CD4-positive, alpha-beta memory T cell (primary cell): ENCODE results near the gene DNAJB6. TPM values are rescaled to one million over a fixed set of nuclear protein-coding genes. Genes with fewer than 3 reads are reported as not detected.

Source experiments
- CTCF ChIA-PET: fragments of 350-600 bp; sonication (Branson Sonifier 250); formaldehyde crosslinking; loops from one replicate; lab custom pipeline; 2021; ENCODE audit warnings: inconsistent platforms; ENCODE audit not compliant: partially characterized antibody; lab: Charles Lee
- POLR2A ChIA-PET: fragments of 350-600 bp; sonication (Branson Sonifier 250); formaldehyde crosslinking; loops from one replicate; lab custom pipeline; 2021; ENCODE audit not compliant: partially characterized antibody; lab: Charles Lee
- DNase-seq, 5 donors: peaks; one replicate each; pipeline versions ENCODE4 v3.0.0 to v3.0.0-alpha.2; 2020 to 2022; ENCODE audit warnings: mixed read lengths in 1 of 5
- H3K27ac ChIP-seq: one replicate; pipeline ENCODE4 v1.7.0; 2013; ENCODE audit warnings: low read depth, low read length
- H3K27me3 ChIP-seq: 2 replicates; pipeline ENCODE4 v1.7.0; 2013; ENCODE audit warnings: mild to moderate bottlenecking, low read length, moderate library complexity; ENCODE audit not compliant: insufficient read depth
- H3K36me3 ChIP-seq: 2 replicates; pipeline ENCODE4 v1.7.0; 2013; ENCODE audit warnings: mild to moderate bottlenecking, low read length, moderate library complexity; ENCODE audit not compliant: insufficient read depth
- H3K4me1 ChIP-seq: 2 replicates; pipeline ENCODE4 v1.7.0; 2013; ENCODE audit warnings: mild to moderate bottlenecking, low read length, moderate library complexity; ENCODE audit not compliant: insufficient read depth
- H3K4me3 ChIP-seq, 2 donors: one replicate each; pipeline ENCODE4 v1.7.0; 2013; ENCODE audit warnings: low read length in 2 of 2, mild to moderate bottlenecking in 1 of 2
- H3K9me3 ChIP-seq, 2 donors: one replicate each; pipeline ENCODE4 v1.7.0; 2013; ENCODE audit warnings: low read length in 2 of 2, control low read depth in 1 of 2; ENCODE audit not compliant: control insufficient read depth in 1 of 2
- H3K27ac Mint-ChIP-seq, 7 donors: one replicate each; pipeline ENCODE4 v1.8.0; 2020 to 2021; ENCODE audit warnings: mixed read lengths in 7 of 7, mild to moderate bottlenecking in 6 of 7, inconsistent platforms in 3 of 7, moderate library complexity in 3 of 7
- H3K27me3 Mint-ChIP-seq, 2 donors: one replicate each; pipeline ENCODE4 v1.8.0; 2020 to 2021; ENCODE audit warnings: mixed read lengths in 2 of 2
- H3K36me3 Mint-ChIP-seq, 2 donors: one replicate each; pipeline ENCODE4 v1.8.0; 2020 to 2021; ENCODE audit warnings: mixed read lengths in 2 of 2, inconsistent platforms in 1 of 2, mild to moderate bottlenecking in 1 of 2
- H3K4me1 Mint-ChIP-seq, 4 donors: one replicate each; pipeline ENCODE4 v1.8.0; 2020 to 2021; ENCODE audit warnings: mixed read lengths in 4 of 4, mild to moderate bottlenecking in 1 of 4
- H3K4me3 Mint-ChIP-seq, 8 donors: one replicate each; pipeline ENCODE4 v1.8.0; 2020 to 2021; ENCODE audit warnings: mixed read lengths in 8 of 8, mild to moderate bottlenecking in 7 of 8, moderate library complexity in 6 of 8, inconsistent platforms in 3 of 8
- H3K9me3 Mint-ChIP-seq, 8 donors: one replicate each; pipeline ENCODE4 v1.8.0; 2020 to 2021; ENCODE audit warnings: mixed read lengths in 8 of 8, mild to moderate bottlenecking in 5 of 8, inconsistent platforms in 3 of 8, moderate library complexity in 1 of 8
- intact Hi-C: fragments of 100-400 bp; cut with micrococcal nuclease; formaldehyde crosslinking; loops from one replicate; pipeline ENCODE4 v1.15.1; 2023
- polyA plus RNA-seq, 2 donors: library from polyadenylated mRNA; unstranded; fragments of 300-500 nt; fragmentation: Illumina TruSeq; gene quantifications; one replicate each; pipeline ENCODE4 v1.2.3, GENCODE V29; 2021
- total RNA-seq, 2 experiments: library from RNA; stranded (reverse); gene quantifications; one replicate each; pipeline ENCODE4 v1.2.3, GENCODE V29; 2021

Gene DNAJB6
- total and polyA plus RNA-seq, 4 experiments from 2014 or later: 85.6 to 169 (median 103) TPM

GRCh38 chr7:157413881-157414701, 77.3 kb downstream of the DNAJB6 start:
- CTCF ChIA-PET: interaction anchor here (1.6 kb wide), 1 partner anchor 27 kb away, joined by 3 read pairs; no protein-coding TSS in a partner anchor
- POLR2A ChIA-PET: no interaction called here
- peaks cover 25 to 38% of the 10 kb centered on the region in 2 donors for H3K36me3 Mint-ChIP-seq
- Histone ChIP-seq H3K9me3 (no peaks in the 10 kb centered on the region), H3K4me3 (no peak overlapping the region), H3K4me1 (peaks cover 20% of the 10 kb centered on the region), H3K27ac (no peak overlapping the region), H3K36me3 (peaks cover 9% of the 10 kb centered on the region), H3K27me3 (no peaks in the 10 kb centered on the region)
- H3K4me1 Mint-ChIP-seq: peaks cover 8 to 26% (median 10%) of the 10 kb centered on the region in 4 donors
- H3K27me3 Mint-ChIP-seq: no peaks in the 10 kb centered on the region
- intact Hi-C loops: no loop called here
- peak overlapping the region in 3 of 7 donors; percentile 57 to 70 (median 66) for H3K27ac Mint-ChIP-seq
- peak overlapping the region in 1 of 8 donors; percentile 42 for H3K4me3 Mint-ChIP-seq
- H3K9me3 Mint-ChIP-seq: peaks cover 0 to 2% (median 0%) of the 10 kb centered on the region in 8 donors
- DNase-seq: peak in 1 of 5 donors; percentile 19

DNA sequence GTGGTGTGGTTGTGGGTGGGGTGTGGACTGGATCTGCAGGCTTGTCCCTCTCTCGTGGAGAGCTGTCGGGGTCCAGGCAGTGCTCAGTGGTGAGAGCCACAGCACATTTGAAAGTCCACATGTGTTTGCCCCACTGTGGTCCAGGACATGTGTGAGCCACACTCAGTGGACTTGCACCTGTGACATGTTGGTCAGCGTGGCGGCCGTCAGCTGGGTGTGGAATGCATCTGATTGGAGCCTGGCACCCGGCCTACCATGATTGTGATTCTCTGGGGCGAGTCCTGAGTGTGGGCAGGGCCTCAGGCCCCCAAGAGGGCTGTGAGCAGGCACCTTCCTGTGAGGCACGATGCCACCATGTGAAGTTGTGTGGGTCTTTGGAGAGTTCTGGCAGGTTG, 77.9 kb downstream of the DNAJB6 start:
- no peak overlapping the region for H3K27ac ChIP-seq
- no peak overlapping the region for H3K4me3 ChIP-seq
- H3K4me1 ChIP-seq: peaks cover 20% of the 10 kb centered on the region
- H3K4me3 Mint-ChIP-seq: no peak overlapping the region
- no peaks in the 10 kb centered on the region for H3K9me3 ChIP-seq
- peak overlapping the region in 1 of 7 donors; percentile 66 for H3K27ac Mint-ChIP-seq
- peaks cover 0 to 2% (median 0%) of the 10 kb centered on the region in 8 donors for H3K9me3 Mint-ChIP-seq
- CTCF ChIA-PET: no interaction called here
- H3K36me3 ChIP-seq: peaks cover 9% of the 10 kb centered on the region
- peaks cover 8 to 26% (median 10%) of the 10 kb centered on the region in 4 donors for H3K4me1 Mint-ChIP-seq
- POLR2A ChIA-PET: no interaction called here
- peaks cover 25 to 38% of the 10 kb centered on the region in 2 donors for H3K36me3 Mint-ChIP-seq
- H3K27me3 Mint-ChIP-seq: no peaks in the 10 kb centered on the region
- intact Hi-C loops: no loop called here
- no peak for DNase-seq
- H3K27me3 ChIP-seq: no peaks in the 10 kb centered on the region

- peaks cover 8 to 26% (median 10%) of the 10 kb centered on the region in 4 donors for H3K4me1 Mint-ChIP-seq
- no peak overlapping the region for H3K4me3 Mint-ChIP-seq
- Histone ChIP-seq H3K27me3 (no peaks in the 10 kb centered on the region), H3K9me3 (no peaks in the 10 kb centered on the region), H3K27ac (no peak overlapping the region), H3K4me3 (no peak overlapping the region), H3K36me3 (peaks cover 9% of the 10 kb centered on the region), H3K4me1 (peaks cover 20% of the 10 kb centered on the region)
- ChIA-PET POLR2A (no interaction called here), CTCF (no interaction called here)
- no peaks in the 10 kb centered on the region for H3K27me3 Mint-ChIP-seq
- H3K9me3 Mint-ChIP-seq: peaks cover 0 to 2% (median 0%) of the 10 kb centered on the region in 8 donors
- intact Hi-C loops: no loop called here
- peaks cover 25 to 35% of the 10 kb centered on the region in 2 donors for H3K36me3 Mint-ChIP-seq
- peak in 1 of 5 donors; percentile 10 for DNase-seq
- H3K27ac Mint-ChIP-seq: peak overlapping the region in 2 of 7 donors; percentile 29 to 40
These were observed 78.7 kb downstream of the DNAJB6 start for GRCh38 chr7:157415486-157415885.

DNA sequence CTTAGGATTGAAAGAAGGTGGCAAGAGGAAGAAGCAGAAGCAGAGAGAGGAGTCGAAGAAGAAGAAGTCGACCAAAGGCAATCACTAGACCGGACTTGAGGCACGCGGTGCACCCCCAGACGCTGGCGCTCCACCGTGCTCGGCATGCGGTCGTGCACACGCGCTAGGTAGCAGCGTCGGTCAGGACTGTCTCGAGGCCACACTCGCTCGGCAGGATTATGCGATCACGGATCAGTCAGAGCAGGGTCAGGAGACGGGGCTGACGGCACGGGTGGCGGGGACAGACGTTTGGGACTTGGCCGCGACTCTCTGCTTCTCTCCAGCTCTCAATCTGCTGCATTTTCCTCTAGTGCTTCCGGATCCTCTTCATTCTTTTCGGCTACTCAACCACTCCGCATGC, 79.2 kb downstream of the DNAJB6 start:
- Mint-ChIP-seq H3K9me3 (peaks cover 0 to 2% (median 0%) of the 10 kb centered on the region in 8 donors), H3K4me1 (peaks cover 8 to 26% (median 10%) of the 10 kb centered on the region in 4 donors), H3K4me3 (no peak overlapping the region), H3K36me3 (peaks cover 25 to 34% of the 10 kb centered on the region in 2 donors), H3K27me3 (no peaks in the 10 kb centered on the region), H3K27ac (peak overlapping the region in 1 of 7 donors; percentile 40)
- DNase-seq: no peak
- Histone ChIP-seq H3K36me3 (peaks cover 9% of the 10 kb centered on the region), H3K27me3 (no peaks in the 10 kb centered on the region), H3K4me3 (no peak overlapping the region), H3K27ac (no peak overlapping the region), H3K9me3 (no peaks in the 10 kb centered on the region), H3K4me1 (peaks cover 20% of the 10 kb centered on the region)
- ChIA-PET POLR2A (no interaction called here), CTCF (no interaction called here)
- intact Hi-C loops: no loop called here

- intact Hi-C loops: no loop called here
- Mint-ChIP-seq H3K4me1 (peaks cover 0 to 5% (median 0%) of the 10 kb centered on the region in 4 donors), H3K36me3 (peaks cover 21 to 28% of the 10 kb centered on the region in 2 donors), H3K4me3 (no peak overlapping the region), H3K27me3 (no peaks in the 10 kb centered on the region), H3K9me3 (peaks cover 0 to 2% (median 0%) of the 10 kb centered on the region in 8 donors), H3K27ac (no peak overlapping the region)
- ChIA-PET POLR2A (no interaction called here), CTCF (no interaction called here)
- Histone ChIP-seq H3K36me3 (peaks cover 9% of the 10 kb centered on the region), H3K27ac (no peak overlapping the region), H3K9me3 (no peaks in the 10 kb centered on the region), H3K27me3 (no peaks in the 10 kb centered on the region), H3K4me1 (peaks cover under 1% of the 10 kb centered on the region), H3K4me3 (no peak overlapping the region)
- no peak for DNase-seq
These were observed 81.6 kb downstream of the DNAJB6 start for GRCh38 chr7:157418204-157419034.

- peaks cover 0 to 2% (median 0%) of the 10 kb centered on the region in 8 donors for H3K9me3 Mint-ChIP-seq
- ChIA-PET POLR2A (no interaction called here), CTCF (no interaction called here)
- peaks cover 0 to 5% (median 0%) of the 10 kb centered on the region in 4 donors for H3K4me1 Mint-ChIP-seq
- Histone ChIP-seq H3K27ac (no peak overlapping the region), H3K36me3 (peaks cover 9% of the 10 kb centered on the region), H3K4me1 (no peaks in the 10 kb centered on the region), H3K27me3 (no peaks in the 10 kb centered on the region), H3K9me3 (no peaks in the 10 kb centered on the region), H3K4me3 (no peak overlapping the region)
- no peak overlapping the region for H3K4me3 Mint-ChIP-seq
- no peaks in the 10 kb centered on the region for H3K27me3 Mint-ChIP-seq
- DNase-seq: no peak
- intact Hi-C loops: no loop called here
- peaks cover 21 to 28% of the 10 kb centered on the region in 2 donors for H3K36me3 Mint-ChIP-seq
- H3K27ac Mint-ChIP-seq: no peak overlapping the region
These were observed 82.2 kb downstream of the DNAJB6 start for GRCh38 chr7:157419035-157419293.

DNA sequence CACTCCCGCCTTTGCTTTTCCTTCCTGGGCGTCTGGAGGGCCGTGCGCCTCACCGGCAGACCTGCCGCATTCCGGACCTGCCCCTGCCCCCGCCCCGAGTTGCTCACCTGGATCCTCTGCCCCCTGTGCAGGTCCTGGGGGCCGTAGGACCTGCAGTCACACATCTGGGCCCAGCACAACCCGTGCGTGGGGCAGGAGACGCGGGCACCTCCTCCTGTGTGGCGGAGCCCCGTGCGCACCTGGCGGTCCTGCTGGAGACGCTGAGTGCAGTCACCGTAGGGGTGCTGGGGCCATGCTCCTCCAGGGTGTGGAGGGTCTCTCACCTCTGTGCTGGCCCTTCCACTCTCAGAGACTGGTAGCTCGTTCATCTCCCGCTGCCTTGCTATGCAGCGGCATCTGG, 85.5 kb downstream of the DNAJB6 start:
- H3K27ac ChIP-seq: no peak overlapping the region
- intact Hi-C loops: no loop called here
- H3K9me3 ChIP-seq: no peaks in the 10 kb centered on the region
- no peaks in the 10 kb centered on the region for H3K4me1 Mint-ChIP-seq
- DNase-seq: peak in 1 of 5 donors; percentile 29
- H3K9me3 Mint-ChIP-seq: no peaks in the 10 kb centered on the region
- no peaks in the 10 kb centered on the region for H3K4me1 ChIP-seq
- CTCF ChIA-PET: interaction anchor here (0.9 kb wide), 2 partner anchors 8 to 10 kb away, joined by 3 read pairs; no protein-coding TSS in a partner anchor
- no peak overlapping the region for H3K27ac Mint-ChIP-seq
- H3K27me3 ChIP-seq: no peaks in the 10 kb centered on the region
- peaks cover under 1 to 4% of the 10 kb centered on the region in 2 donors for H3K36me3 Mint-ChIP-seq
- H3K4me3 ChIP-seq: no peak overlapping the region
- no peaks in the 10 kb centered on the region for H3K36me3 ChIP-seq
- POLR2A ChIA-PET: no interaction called here
- H3K4me3 Mint-ChIP-seq: no peak overlapping the region
- H3K27me3 Mint-ChIP-seq: no peaks in the 10 kb centered on the region
